Nephron progenitor cell (in vitro differentiated cells): Measurements from ENCODE around the gene STT3B.
A peak's percentile ranks its signal among the peaks of the same experiment; 100 is the strongest.

Source experiments
- DNase-seq: peaks from one replicate; pipeline ENCODE4 v3.0.0; 2021
- H3K27ac Mint-ChIP-seq: 2 replicates; pipeline ENCODE4 v1.8.0; 2021; ENCODE audit warnings: mild to moderate bottlenecking, moderate library complexity, mixed read lengths
- H3K27me3 Mint-ChIP-seq: 2 replicates; pipeline ENCODE4 v1.8.0; 2021; ENCODE audit warnings: mild to moderate bottlenecking, low read depth, mixed read lengths; ENCODE audit not compliant: poor library complexity
- H3K36me3 Mint-ChIP-seq: 2 replicates; pipeline ENCODE4 v1.8.0; 2021; ENCODE audit warnings: low read depth, mixed read lengths
- H3K4me1 Mint-ChIP-seq: 2 replicates; pipeline ENCODE4 v1.8.0; 2021; ENCODE audit warnings: mixed read lengths
- H3K4me3 Mint-ChIP-seq: 2 replicates; pipeline ENCODE4 v1.8.0; 2021; ENCODE audit warnings: mild to moderate bottlenecking, moderate library complexity, mixed read lengths
- H3K9me3 Mint-ChIP-seq: 2 replicates; pipeline ENCODE4 v1.8.0; 2021; ENCODE audit warnings: mild to moderate bottlenecking, moderate library complexity, mixed read lengths
- TF ChIP-seq, protein P1 (sequence below): fragments of 200-600 bp; sonication (generic); IDR thresholded peaks from 2 replicates; pipeline ENCODE4 v1.5.0; 2021; ENCODE audit warnings: antibody characterized with exemption

Gene STT3B

DNA sequence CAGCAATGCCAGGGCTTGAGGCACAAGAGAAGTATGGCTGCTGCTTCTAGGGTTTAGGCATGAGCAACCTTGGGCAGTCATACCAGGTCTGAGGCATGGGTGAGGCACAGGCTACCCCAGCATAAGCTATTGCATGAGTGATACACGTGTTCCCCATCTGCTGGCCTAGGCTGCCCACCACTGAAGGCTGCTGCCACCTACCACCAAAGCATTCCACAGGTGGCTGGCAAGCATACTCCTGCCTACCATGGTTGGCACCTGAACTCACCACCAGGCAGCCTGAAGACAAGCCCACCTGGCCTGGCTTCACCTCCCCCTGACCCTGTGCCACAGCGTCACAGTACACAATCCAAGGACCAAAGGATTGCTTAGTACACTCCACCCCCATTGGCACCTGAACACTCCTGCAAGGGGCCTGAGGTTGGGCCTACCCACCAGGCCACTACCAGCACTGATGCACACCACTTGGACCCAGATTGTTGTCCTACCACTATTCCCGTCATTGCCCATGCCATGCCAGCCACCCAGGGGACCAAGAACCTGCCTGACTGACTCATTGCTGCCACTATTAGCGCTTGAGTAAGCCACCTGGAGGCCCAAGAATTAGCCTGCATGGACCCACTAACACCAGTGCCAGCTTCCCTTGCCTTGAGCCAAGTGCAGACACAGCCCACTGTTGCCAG is 115.7 kb downstream of the STT3B start:
- Mint-ChIP-seq H3K27me3 (no peaks in the 10 kb centered on the region), H3K4me1 (no peaks in the 10 kb centered on the region), H3K27ac (no peak overlapping the region), H3K36me3 (peaks cover 92% of the 10 kb centered on the region), H3K4me3 (no peak overlapping the region), H3K9me3 (peaks cover 90% of the 10 kb centered on the region)
- TF ChIP-seq, protein P1, sequence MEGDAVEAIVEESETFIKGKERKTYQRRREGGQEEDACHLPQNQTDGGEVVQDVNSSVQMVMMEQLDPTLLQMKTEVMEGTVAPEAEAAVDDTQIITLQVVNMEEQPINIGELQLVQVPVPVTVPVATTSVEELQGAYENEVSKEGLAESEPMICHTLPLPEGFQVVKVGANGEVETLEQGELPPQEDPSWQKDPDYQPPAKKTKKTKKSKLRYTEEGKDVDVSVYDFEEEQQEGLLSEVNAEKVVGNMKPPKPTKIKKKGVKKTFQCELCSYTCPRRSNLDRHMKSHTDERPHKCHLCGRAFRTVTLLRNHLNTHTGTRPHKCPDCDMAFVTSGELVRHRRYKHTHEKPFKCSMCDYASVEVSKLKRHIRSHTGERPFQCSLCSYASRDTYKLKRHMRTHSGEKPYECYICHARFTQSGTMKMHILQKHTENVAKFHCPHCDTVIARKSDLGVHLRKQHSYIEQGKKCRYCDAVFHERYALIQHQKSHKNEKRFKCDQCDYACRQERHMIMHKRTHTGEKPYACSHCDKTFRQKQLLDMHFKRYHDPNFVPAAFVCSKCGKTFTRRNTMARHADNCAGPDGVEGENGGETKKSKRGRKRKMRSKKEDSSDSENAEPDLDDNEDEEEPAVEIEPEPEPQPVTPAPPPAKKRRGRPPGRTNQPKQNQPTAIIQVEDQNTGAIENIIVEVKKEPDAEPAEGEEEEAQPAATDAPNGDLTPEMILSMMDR: no peak
- no peak for DNase-seq

DNA sequence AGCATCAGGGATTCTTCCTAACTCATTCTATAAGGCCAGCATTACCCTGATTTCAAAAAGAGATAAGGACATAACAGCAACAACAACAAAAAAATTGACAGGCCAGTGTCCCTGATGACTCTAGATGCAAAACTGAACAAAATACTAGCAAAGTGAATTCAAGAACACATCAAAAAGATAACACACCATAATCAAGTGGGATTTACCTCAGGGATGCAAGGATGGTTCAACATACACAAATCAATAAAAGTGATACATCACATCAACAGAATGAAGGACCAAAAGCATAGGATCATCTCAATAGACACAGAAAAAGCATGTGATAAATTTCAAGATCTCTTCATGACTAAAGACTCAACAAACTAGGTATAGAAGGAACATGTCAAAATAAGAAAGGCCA is 119.6 kb downstream of the STT3B start:
- Mint-ChIP-seq H3K4me1 (no peaks in the 10 kb centered on the region), H3K36me3 (peaks cover 94% of the 10 kb centered on the region), H3K4me3 (no peak overlapping the region), H3K9me3 (peaks cover 100% of the 10 kb centered on the region), H3K27ac (no peak overlapping the region), H3K27me3 (no peaks in the 10 kb centered on the region)
- no peak for DNase-seq
- TF ChIP-seq, protein P1: no peak

DNA sequence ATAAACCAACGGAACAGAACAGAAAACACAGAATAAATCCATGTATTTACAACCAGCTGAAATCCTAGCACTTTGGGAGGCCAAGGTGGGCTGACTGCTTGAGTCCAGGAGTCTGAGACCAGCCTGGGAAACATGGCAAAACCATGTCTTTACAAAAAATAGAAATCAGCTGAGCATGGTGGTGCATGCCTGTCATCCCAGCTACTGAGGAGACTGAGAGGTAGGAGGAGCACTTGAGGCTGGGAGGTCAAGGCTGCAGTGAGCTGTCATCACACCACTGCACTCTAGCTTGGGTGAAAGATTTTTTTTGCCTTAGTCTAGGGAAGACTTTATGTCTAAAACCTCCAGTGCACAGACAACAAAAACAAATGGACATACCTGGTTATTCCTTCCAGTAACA is 120.7 kb downstream of the STT3B start:
- no peak overlapping the region for H3K4me3 Mint-ChIP-seq
- H3K4me1 Mint-ChIP-seq: no peaks in the 10 kb centered on the region
- peaks cover 94% of the 10 kb centered on the region for H3K36me3 Mint-ChIP-seq
- no peaks in the 10 kb centered on the region for H3K27me3 Mint-ChIP-seq
- H3K9me3 Mint-ChIP-seq: peaks cover 100% of the 10 kb centered on the region
- DNase-seq: no peak
- TF ChIP-seq, protein P1: no peak
- no peak overlapping the region for H3K27ac Mint-ChIP-seq

DNA sequence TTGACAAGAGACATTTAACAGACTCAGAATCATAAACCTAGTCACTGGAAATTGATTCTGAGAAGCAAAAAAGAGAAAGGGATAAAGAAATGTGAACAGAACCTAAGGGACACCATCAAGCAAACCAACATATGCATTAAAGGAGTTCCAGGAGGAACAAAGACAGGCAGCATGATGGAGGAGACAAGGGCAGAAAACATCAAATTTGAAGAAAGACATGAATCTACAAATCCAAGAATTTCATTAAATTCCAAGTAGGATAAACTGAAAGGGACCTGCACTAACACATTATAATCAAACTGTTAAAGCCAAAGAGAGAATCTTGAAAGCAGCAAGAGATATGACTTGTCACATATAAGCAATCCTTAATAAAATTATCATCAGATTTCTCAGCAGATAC is 122.3 kb downstream of the STT3B start:
- Mint-ChIP-seq H3K27me3 (no peaks in the 10 kb centered on the region), H3K9me3 (peaks cover 93% of the 10 kb centered on the region), H3K36me3 (peaks cover 93% of the 10 kb centered on the region), H3K4me1 (no peaks in the 10 kb centered on the region), H3K27ac (no peak overlapping the region), H3K4me3 (no peak overlapping the region)
- no peak for DNase-seq
- TF ChIP-seq, protein P1: no peak

DNA sequence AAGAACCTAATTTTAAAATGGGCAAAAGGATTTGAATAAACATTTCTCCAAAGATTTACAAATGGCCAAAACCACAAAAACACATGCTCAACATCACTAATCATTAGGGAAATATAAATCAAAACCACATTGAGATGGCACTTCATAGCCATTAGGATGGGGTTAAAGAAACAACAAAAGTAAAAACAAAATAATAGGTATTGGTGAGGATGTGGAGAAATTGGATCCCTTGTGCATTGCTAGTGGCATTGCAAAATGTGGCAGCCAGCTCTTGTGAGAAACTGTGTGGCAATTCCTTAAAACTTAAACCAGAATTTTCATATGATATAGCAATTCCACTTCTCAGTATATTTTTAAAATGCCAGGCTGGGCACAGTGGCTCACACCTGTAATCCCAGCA is 126.5 kb downstream of the STT3B start:
- no peak for DNase-seq
- Mint-ChIP-seq H3K36me3 (peaks cover 75% of the 10 kb centered on the region), H3K27me3 (no peaks in the 10 kb centered on the region), H3K4me3 (no peak overlapping the region), H3K27ac (no peak overlapping the region), H3K9me3 (peaks cover 51% of the 10 kb centered on the region), H3K4me1 (peaks cover 13% of the 10 kb centered on the region)
- TF ChIP-seq, protein P1: no peak

DNA sequence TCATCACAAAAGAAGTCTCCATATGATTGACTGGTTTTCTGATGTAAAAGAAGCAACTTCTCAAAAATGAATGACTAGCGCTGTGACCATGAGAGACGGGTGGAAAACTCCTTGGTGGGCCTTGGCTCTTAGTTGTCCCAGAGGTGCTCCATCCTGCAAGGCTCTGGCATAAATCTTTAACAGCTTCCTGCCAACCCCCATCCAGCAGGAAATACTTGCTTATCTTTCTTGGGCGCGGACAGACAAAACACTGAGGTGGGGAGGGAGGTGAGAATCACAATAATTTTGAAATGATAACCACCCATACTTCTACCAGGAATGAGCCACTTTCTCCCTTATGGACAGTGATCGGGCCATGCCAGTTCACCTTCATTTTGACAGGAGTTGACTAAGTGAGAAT is 128.6 kb downstream of the STT3B start:
- TF ChIP-seq, protein P1: no peak
- H3K4me1 Mint-ChIP-seq: peaks cover 20% of the 10 kb centered on the region
- H3K9me3 Mint-ChIP-seq: peaks cover 31% of the 10 kb centered on the region
- peak overlapping the region; percentile 56 for H3K27ac Mint-ChIP-seq
- no peak for DNase-seq
- H3K4me3 Mint-ChIP-seq: no peak overlapping the region
- H3K36me3 Mint-ChIP-seq: peaks cover 55% of the 10 kb centered on the region
- H3K27me3 Mint-ChIP-seq: peaks cover 3% of the 10 kb centered on the region
